GM10248 (cell line): ENCODE data around the gene SLC38A7.
"Not testable (repeated sequence)": the region's sequence is repeated elsewhere in the genome, so short reads cannot be mapped to it uniquely, and the experiment has no call there.

Source experiments
- CTCF ChIA-PET: fragments of 300-600 bp; sonication (Branson Sonifier 250); formaldehyde crosslinking; extraction: SDS; loops from one replicate; lab custom pipeline; 2021; ENCODE audit warnings: antibody characterized with exemption; lab: Yijun Ruan, JAX
- POLR2A ChIA-PET: fragments of 350-650 bp; sonication (Branson Sonifier 250); formaldehyde crosslinking; extraction: SDS; loops from one replicate; lab custom pipeline; 2020; ENCODE audit warnings: antibody characterized with exemption; lab: Yijun Ruan, JAX
- DNase-seq: peaks from one replicate; pipeline ENCODE4 v3.0.0; 2012; ENCODE audit errors: extremely low spot score
- CTCF ChIP-seq: IDR thresholded peaks from 2 replicates; pipeline ENCODE4 v1.5.1; 2012; ENCODE audit warnings: mild to moderate bottlenecking, low read depth; ENCODE audit errors: extremely low read depth, missing control alignments, control extremely low read depth

Gene SLC38A7

GRCh38 chr16:58709333-58709732, 24.8 kb upstream of the SLC38A7 start:
- POLR2A ChIA-PET, result no interaction called here
- CTCF ChIA-PET, result interaction anchor here (2.1 kb wide), 1 partner anchor 25 kb away, joined by 7 read pairs; the partner anchor contains the start of gene SLC38A7

GRCh38 chr16:58699151-58699550, 14.6 kb upstream of the SLC38A7 start:
- ChIA-PET POLR2A (no interaction called here), CTCF (no interaction called here)
- no peak for TF ChIP-seq CTCF
- no peak for DNase-seq

More at GRCh38 chr16:58709333-58709732, 24.8 kb upstream of the SLC38A7 start:
- TF ChIP-seq CTCF, result no peak
- no peak for DNase-seq

- ChIA-PET CTCF (no interaction called here), POLR2A (no interaction called here)
- DNase-seq, result no peak
- TF ChIP-seq CTCF, result no peak
Observed at GRCh38 chr16:58695368-58695767, 10.8 kb upstream of the SLC38A7 start.

GRCh38 chr16:58692450-58692849, 7.9 kb upstream of the SLC38A7 start:
- TF ChIP-seq CTCF, result no peak
- ChIA-PET CTCF (no interaction called here), POLR2A (no interaction called here)
- DNase-seq, result no peak

- DNase-seq, CTCF ChIA-PET, POLR2A ChIA-PET: not testable (repeated sequence)
Observed at GRCh38 chr16:58686985-58687706, 2.6 kb upstream of the SLC38A7 start.

GRCh38 chr16:58685084-58685449, 497 bp upstream of the SLC38A7 start:
- no peak for DNase-seq
- POLR2A ChIA-PET, result no interaction called here
- CTCF ChIA-PET, result interaction anchor here (1.0 to 1.4 kb wide), 3 partner anchors 24 to 32 kb away, joined by 3 to 7 read pairs (median 7); no protein-coding TSS in a partner anchor
- TF ChIP-seq CTCF, result no peak

GRCh38 chr16:58684001-58684353, 593 bp downstream of the SLC38A7 start:
- TF ChIP-seq CTCF, result no peak
- POLR2A ChIA-PET, result no interaction called here
- CTCF ChIA-PET, result interaction anchor here (1.0 to 1.6 kb wide), 4 partner anchors 22 to 73 kb away, joined by 3 to 7 read pairs (median 6); no protein-coding TSS in a partner anchor
- no peak for DNase-seq
